DND-41 (cell line): ENCODE measurements around the gene TSHZ3.

Experiments used
- CTCF ChIP-seq: IDR thresholded peaks from 2 replicates; pipeline ENCODE4 v1.5.1; 2012; ENCODE audit warnings: borderline replicate concordance, low read length, moderate library complexity, mild to moderate bottlenecking; ENCODE audit not compliant: poor library complexity, severe bottlenecking; ENCODE audit errors: extremely low read depth
- EZH2 ChIP-seq: IDR thresholded peaks from 3 replicates; pipeline ENCODE4 v1.6.1; 2012; ENCODE audit warnings: borderline replicate concordance, low read depth, mild to moderate bottlenecking, moderate library complexity, low read length, inconsistent platforms; ENCODE audit not compliant: severe bottlenecking

GRCh38 chr19:31377736-31378135 is 28.5 kb upstream of the TSHZ3 start:
- TF ChIP-seq CTCF (no peak), EZH2 (no peak)
